Peyer's patch (tissue), 4 donors: ENCODE data around the gene CCKAR.

ENCODE experiments used
- POLR2A ChIP-seq, 2 donors: fragments of 450-650 bp; IDR thresholded peaks; one replicate each; pipeline ENCODE4 v1.5.1; 2017; ENCODE audit warnings: antibody characterized with exemption in 2 of 2, mild to moderate bottlenecking in 2 of 2, moderate library complexity in 2 of 2
- TF ChIP-seq, protein P1 (sequence below), 6 experiments: fragments of 450-650 bp in 4 of 6; fragments of 200-600 bp in 2 of 6; sonication (generic) in 1 of 6; IDR thresholded peaks; one replicate each; pipeline ENCODE4 v1.5.1; 2017 to 2019; ENCODE audit warnings: antibody characterized with exemption in 6 of 6, mild to moderate bottlenecking in 3 of 6, moderate library complexity in 1 of 6

DNA sequence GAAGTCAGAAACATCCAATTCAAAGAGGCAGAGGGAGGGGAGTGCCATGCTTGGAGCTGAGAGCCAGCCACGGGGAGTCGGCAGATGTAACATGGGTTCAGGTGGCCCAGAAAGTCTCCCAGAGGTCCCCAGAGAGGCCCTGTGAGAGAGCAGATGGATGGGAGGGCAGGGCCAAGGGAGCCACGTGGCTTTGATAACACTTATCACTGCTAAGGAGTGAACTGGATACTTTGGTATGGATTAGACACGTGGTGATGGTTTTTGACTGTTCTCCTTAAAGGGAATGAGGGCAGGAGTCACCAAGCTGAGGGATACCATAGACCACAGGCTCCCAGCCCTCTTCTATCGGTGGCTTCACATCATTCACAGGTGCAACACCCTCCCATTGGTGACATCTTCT, 13.7 kb downstream of the CCKAR start:
- TF ChIP-seq, protein P1, sequence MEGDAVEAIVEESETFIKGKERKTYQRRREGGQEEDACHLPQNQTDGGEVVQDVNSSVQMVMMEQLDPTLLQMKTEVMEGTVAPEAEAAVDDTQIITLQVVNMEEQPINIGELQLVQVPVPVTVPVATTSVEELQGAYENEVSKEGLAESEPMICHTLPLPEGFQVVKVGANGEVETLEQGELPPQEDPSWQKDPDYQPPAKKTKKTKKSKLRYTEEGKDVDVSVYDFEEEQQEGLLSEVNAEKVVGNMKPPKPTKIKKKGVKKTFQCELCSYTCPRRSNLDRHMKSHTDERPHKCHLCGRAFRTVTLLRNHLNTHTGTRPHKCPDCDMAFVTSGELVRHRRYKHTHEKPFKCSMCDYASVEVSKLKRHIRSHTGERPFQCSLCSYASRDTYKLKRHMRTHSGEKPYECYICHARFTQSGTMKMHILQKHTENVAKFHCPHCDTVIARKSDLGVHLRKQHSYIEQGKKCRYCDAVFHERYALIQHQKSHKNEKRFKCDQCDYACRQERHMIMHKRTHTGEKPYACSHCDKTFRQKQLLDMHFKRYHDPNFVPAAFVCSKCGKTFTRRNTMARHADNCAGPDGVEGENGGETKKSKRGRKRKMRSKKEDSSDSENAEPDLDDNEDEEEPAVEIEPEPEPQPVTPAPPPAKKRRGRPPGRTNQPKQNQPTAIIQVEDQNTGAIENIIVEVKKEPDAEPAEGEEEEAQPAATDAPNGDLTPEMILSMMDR (IDR thresholded peaks at IDR 0.05), result no peak
- no peak for TF ChIP-seq POLR2A (IDR thresholded peaks at IDR 0.05)
